H7 (cell line): ENCODE results near the gene HOXD8. TPM values are rescaled to one million over a fixed set of nuclear protein-coding genes. Genes with fewer than 3 reads are reported as not detected.

Source experiments
- DNase-seq: peaks from one replicate; pipeline ENCODE4 v3.0.0; 2012
- H3K27me3 ChIP-seq: 2 replicates; pipeline ENCODE4 v1.6.0; 2011; ENCODE audit warnings: mild to moderate bottlenecking, low read length; ENCODE audit not compliant: control insufficient read depth, insufficient read depth
- H3K36me3 ChIP-seq: replicated peaks from 2 replicates; pipeline ENCODE4 v1.5.1; 2011; ENCODE audit warnings: low read length; ENCODE audit not compliant: control insufficient read depth, insufficient read depth
- H3K4me3 ChIP-seq: 2 replicates; pipeline ENCODE4 v1.5.1; 2011; ENCODE audit warnings: low read depth, mild to moderate bottlenecking, control low read depth, low read length, moderate library complexity; ENCODE audit not compliant: insufficient read depth
- total RNA-seq: library from RNA; depleted of rRNA; stranded (reverse); fragments of >200 nt; shearing (Covaris generic); gene quantifications from 2 replicates; pipeline ENCODE4 v1.2.3, GENCODE V29; 2014; rRNA removed

Gene HOXD8
- total RNA-seq, 1 experiment from 2014 or later = not detected

DNA sequence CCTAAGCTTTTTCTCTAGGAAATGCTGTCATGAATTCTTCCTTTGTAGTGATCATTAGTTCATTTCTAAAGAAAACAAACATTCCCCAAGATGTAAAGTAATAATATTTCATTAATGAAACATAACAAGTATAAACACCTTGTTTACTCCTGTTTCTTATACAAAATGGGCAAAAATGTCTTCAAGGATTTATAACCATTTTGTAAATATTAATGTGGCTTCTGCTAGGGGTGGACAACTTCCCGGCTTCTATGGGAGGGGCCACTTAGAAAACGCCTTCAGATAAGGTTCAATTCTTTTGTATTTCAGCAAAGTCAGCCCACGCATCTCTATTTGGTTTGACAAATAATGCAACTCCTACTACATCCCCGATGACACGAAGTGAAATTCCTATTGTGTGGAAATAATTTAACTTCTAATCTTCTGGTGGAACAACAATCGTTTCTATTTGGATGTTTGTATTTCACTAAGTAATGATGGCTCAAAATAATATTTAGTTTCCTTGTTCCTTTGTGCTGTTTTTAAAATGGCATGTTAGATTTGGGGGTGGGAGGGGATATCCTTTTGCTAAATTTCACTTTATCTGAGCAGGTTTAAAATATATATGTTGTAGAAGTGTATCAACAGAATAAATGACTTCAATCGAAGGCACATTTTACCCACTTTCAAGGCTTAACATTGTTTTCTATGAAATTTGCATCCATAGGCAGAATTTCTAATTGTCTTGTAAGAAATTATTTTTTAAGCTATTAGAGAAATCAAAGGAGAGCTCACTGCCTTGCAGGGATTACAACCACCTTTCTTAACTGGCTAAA lies 44.3 kb downstream of the HOXD8 start:
- Histone ChIP-seq H3K4me3 (no peak overlapping the region), H3K36me3 (no peaks in the 10 kb centered on the region), H3K27me3 (peaks cover 100% of the 10 kb centered on the region)
- DNase-seq = no peak

DNA sequence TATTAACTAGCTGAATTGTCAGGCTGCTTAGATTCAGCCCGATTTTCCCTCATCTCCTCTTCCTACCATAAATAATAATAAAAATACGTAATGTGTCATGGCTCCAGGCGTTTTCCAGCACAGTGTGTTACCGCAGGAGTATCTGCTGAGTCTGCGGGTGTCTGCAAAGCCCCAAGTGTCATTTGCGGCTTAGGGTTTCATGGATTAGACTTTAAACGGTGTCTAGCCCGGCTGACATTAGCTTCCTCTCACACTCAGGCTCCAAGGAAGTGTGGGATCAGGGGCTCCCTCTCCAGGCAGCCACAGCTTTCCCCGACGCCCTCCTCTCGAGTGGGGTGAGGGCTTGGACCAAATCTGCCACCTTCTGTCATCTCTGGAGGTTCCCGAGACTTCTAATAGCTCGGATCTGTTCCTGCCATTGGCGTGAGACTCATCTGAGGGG lies 44.9 kb downstream of the HOXD8 start:
- peaks cover 100% of the 10 kb centered on the region for H3K27me3 ChIP-seq
- DNase-seq = peak; percentile 54

GRCh38 chr2:176174824-176175708 lies 45.6 kb downstream of the HOXD8 start:
- H3K27me3 ChIP-seq = peaks cover 100% of the 10 kb centered on the region
- DNase-seq = peak; percentile 89
- H3K36me3 ChIP-seq = no peaks in the 10 kb centered on the region
- H3K4me3 ChIP-seq = peak overlapping the region; percentile 25; the same call in 1 of the 2 replicates

More for the DNA sequence above, 44.9 kb downstream of the HOXD8 start:
- H3K4me3 ChIP-seq = no peak overlapping the region
- H3K36me3 ChIP-seq = no peaks in the 10 kb centered on the region

- no peaks in the 10 kb centered on the region for H3K36me3 ChIP-seq
- no peak overlapping the region for H3K4me3 ChIP-seq
- H3K27me3 ChIP-seq = peaks cover 100% of the 10 kb centered on the region
- peak; percentile 66 for DNase-seq
Measured at GRCh38 chr2:176175709-176176607, 46.5 kb downstream of the HOXD8 start.

DNA sequence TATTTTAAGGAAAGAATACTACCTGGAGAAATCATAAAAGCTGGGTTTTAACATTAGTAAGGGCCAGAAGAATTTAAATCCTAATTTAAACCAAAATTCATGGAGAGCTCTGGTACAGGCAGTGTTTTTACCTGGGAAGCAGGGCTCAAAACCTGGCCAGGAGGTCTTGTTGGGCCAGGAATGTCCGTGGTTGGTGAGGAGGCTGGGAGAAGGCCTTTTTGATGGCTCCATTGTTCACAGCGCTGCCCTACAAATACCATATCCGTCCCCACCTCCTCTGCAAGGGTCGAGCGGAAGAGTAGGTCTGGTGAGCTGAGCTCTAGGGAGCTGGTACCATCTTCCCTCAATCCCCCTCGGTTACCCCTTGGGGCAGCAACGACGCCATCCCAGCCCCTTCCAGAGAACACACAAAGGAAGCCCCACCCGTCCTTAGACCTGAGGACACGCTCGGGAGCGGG lies 48.1 kb downstream of the HOXD8 start:
- no peaks in the 10 kb centered on the region for H3K36me3 ChIP-seq
- peak overlapping the region; percentile 30 for H3K4me3 ChIP-seq
- H3K27me3 ChIP-seq = peaks cover 99% of the 10 kb centered on the region
- DNase-seq = peak; percentile 87

DNA sequence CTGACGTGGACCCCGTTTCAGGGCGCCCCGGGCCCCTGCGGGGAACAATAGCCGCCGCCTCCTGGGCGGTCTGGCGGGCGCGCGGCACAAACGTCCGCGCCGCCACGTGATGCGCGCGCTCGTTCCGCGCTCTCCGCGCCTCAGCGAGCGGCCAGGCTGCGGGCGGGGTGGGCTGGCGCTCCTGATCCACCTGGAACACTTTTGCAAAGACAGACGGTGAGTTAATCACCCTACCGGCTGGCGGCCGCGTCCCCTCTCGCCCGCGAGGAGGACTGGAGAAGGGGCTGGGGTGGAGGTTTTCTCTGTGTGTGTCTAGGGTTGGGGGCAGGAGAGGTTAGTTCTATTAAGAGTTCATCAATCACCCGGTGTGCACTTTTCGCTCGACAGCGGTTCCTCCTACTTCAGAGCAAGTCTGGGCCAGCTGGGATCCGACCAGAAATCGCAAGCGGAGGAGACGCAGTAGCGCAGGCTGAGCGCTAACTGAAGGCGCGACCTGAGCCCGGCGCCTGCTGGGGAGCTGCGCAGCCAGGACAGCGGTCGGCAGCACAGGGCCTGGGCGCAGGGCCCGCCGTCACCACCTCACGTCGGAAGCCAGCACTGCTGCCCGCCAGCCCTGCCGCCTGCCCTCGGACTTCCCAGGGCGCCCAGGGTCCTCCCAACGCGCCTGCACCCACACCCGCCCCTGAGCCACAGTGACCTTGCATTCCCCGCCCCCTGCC lies 48.7 kb downstream of the HOXD8 start:
- peaks cover 99% of the 10 kb centered on the region for H3K27me3 ChIP-seq
- H3K4me3 ChIP-seq = peak overlapping the region; percentile 30
- H3K36me3 ChIP-seq = no peaks in the 10 kb centered on the region
- peak; percentile 87 for DNase-seq

DNA sequence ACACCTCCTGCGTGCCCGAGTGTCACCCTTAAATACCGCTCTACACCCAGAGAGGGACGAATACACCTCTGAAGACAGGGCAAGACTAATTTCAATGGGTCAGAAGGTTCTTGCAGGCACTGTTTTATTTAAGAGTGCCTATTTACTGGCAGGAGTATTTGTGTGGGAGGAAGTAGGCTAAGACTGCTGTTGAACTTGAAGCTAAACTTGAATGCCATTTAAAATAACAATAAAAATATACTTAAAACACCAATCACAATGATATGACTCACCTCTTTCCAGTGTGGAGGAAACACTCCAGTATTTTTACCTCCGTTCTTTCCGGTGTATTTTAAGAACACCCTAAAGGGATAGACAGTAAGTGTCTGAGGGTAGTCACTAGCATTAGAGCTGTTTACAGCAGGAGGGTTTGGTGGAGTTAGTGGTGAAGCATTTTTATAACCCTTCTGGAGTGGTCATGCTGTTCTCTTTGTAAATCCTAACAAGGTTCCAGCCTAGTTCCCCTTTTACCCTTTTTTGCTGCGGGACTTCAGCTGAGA lies 49.3 kb downstream of the HOXD8 start:
- no peaks in the 10 kb centered on the region for H3K36me3 ChIP-seq
- DNase-seq = no peak
- H3K27me3 ChIP-seq = peaks cover 96% of the 10 kb centered on the region
- H3K4me3 ChIP-seq = peak overlapping the region; percentile 30

- no peaks in the 10 kb centered on the region for H3K36me3 ChIP-seq
- DNase-seq = no peak
Measured at GRCh38 chr2:176181551-176181950, 52.0 kb downstream of the HOXD8 start.

More at GRCh38 chr2:176181551-176181950, 52.0 kb downstream of the HOXD8 start:
- H3K4me3 ChIP-seq = no peak overlapping the region
- H3K27me3 ChIP-seq = peaks cover 93% of the 10 kb centered on the region

Other genes with a start within 250 kb of the HOXD8 start
- 12.4 and 12.6 TPM in 2 replicates for gene LNPK, start 127.4 kb upstream of the HOXD8 start, total RNA-seq
- not detected in 2 replicates for gene EVX2, start 45.7 kb upstream of the HOXD8 start, total RNA-seq
- gene HOXD13, start 37.0 kb upstream of the HOXD8 start, total RNA-seq = 0.07 TPM in 1 of 2 replicates, not detected in the other
- gene HOXD12, start 29.9 kb upstream of the HOXD8 start, total RNA-seq = not detected in 2 replicates
- 0.22 TPM in 1 of 2 replicates, not detected in the other for gene HOXD11, start 22.4 kb upstream of the HOXD8 start, total RNA-seq
- 0.03 TPM in 1 of 2 replicates, not detected in the other for gene HOXD10, start 12.9 kb upstream of the HOXD8 start, total RNA-seq
- 0.10 TPM in 1 of 2 replicates, not detected in the other for gene HOXD9, start 7.0 kb upstream of the HOXD8 start, total RNA-seq
- gene HOXD4, start 21.8 kb downstream of the HOXD8 start, total RNA-seq = not detected in 2 replicates
- not detected in 2 replicates for gene HOXD3, start 27.6 kb downstream of the HOXD8 start, total RNA-seq
- gene HOXD1, start 59.0 kb downstream of the HOXD8 start, total RNA-seq = not detected in 2 replicates
- 45.1 and 59.6 TPM in 2 replicates for gene MTX2, start 139.7 kb downstream of the HOXD8 start, total RNA-seq